Fibroblast of gingiva (primary cell): Measurements from ENCODE around the gene CLNK.

ENCODE experiments used
- DNase-seq: peaks from one replicate; pipeline ENCODE4 v3.0.0-alpha.2; 2011; ENCODE audit warnings: low read depth

Gene CLNK, protein sequence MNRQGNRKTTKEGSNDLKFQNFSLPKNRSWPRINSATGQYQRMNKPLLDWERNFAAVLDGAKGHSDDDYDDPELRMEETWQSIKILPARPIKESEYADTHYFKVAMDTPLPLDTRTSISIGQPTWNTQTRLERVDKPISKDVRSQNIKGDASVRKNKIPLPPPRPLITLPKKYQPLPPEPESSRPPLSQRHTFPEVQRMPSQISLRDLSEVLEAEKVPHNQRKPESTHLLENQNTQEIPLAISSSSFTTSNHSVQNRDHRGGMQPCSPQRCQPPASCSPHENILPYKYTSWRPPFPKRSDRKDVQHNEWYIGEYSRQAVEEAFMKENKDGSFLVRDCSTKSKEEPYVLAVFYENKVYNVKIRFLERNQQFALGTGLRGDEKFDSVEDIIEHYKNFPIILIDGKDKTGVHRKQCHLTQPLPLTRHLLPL

DNA sequence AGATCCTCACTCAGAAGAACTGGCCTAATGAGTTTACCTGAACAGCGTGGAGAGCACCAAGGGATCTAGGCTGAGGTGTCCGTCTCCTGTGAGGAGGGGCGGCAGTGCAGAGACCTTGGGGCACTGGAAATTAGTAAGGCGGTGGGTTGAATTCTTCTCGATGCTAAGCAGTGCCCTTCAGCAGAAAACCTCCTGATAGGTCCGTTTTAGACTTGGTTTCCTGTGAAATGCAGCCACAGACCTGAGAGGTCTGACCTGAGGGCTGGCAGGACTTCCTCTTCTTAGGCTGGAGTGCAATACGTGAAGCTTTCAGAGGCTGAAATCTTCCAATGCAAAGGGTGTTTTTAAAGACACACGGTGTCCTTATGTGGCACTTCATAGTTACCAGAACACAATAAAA lies at the start of gene CLNK:
Gene CLNK (minus strand): TSS at position 138 of the 400 bp plus-strand sequence. CDS start 16,899 bp downstream, outside the sequence.
- DNase-seq = no peak

DNA sequence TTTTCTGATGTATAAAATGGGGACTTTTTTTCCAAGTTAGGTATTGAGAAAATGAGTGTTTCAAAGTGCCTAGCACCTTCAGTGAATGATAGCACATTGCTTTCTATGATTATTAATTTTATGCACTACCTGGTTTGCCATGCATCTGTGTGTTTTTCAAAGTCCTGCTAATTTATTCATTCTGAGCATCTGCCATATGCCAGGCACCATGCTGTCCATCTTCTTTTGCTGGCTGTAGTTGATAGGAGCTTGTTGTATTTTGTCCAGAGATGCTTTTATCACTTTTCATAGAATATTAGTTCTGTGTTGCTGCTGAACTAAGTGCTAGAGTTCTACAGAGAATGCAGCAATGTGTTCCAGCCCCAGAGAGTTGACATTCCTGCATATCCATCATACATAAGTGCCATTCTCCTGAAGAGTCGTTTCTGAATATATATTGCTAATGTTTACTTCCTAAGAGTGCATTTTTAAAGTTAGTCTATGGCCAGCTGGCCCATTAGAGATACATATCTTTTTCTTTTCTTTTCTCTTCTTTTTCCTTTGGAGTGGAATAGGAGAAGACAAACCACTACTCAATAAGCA lies 49.0 kb upstream of the CLNK start:
- no peak for DNase-seq

DNA sequence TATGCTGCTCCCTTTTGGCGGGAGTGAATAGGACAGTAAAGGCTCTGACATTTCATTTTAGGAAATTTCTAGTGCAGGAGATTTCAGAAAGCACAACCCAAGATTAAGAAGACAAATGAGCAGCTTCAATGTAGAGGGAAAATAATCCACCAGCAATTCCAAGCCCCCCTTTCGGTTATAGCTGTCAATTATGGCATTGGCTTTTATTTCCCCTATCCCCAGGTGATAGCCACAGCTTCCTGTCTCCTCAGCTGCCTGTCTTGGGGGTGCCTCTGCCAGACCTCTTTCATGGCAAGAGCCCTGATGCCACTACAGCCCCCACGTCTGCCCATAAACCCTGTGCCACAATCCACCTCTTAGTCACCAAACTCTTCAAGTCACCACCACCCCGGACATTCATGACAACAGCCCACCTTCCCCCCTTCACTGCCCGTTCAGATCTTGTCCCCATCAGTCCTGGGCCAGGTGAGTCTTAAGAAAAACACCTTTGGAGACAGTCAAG lies 48.4 kb upstream of the CLNK start:
- no peak for DNase-seq

DNA sequence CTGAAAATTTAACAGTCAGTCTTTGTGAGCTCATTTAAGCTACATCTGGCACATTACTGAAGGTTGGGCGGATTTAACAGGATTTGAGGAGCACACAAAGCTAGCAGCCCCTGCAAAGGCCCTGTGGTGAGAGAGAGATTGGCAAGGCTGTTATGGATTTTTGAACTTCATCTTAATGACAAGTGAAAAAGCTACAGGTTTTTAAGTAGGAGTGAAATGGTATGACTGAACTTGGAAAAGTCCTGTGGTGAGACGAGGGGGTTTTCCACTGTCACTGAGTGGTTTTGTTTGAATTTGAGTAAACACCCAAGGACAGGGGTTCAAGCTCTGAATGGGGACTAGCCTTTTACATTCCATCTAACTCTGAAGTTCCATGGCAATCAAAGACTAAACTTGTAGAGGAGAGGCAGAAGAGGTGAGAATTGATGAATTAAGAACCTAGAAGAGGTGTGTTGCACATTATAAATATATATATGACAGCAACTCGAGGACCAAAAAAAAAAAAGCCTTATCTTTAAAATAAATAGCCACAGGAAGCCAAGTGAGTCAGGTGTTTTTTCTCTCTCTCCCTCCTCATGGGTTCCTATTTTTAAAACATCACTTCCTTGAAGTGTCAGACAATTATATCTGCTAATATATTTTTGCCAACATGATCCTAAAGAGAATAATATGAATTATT lies 47.8 kb upstream of the CLNK start:
- DNase-seq = no peak

DNA sequence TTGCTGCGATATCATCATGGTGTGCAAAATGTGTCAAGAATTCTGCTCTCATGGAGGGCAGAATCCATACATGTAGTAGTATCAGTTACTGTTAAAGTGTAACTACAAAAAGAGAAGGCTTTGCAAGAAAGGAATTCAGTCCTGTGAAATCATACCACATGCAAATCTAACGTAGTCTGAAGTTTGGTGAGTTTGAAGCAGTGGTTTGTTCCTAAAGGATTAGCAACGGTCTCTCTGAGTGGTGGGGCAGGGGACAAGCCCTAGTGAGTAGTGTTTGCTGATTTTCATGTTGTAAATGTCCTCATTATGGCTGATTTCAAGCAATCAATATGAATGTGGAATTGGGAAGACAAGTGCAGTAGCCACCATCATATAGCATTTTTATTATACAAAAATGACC lies 47.1 kb upstream of the CLNK start:
- no peak for DNase-seq

DNA sequence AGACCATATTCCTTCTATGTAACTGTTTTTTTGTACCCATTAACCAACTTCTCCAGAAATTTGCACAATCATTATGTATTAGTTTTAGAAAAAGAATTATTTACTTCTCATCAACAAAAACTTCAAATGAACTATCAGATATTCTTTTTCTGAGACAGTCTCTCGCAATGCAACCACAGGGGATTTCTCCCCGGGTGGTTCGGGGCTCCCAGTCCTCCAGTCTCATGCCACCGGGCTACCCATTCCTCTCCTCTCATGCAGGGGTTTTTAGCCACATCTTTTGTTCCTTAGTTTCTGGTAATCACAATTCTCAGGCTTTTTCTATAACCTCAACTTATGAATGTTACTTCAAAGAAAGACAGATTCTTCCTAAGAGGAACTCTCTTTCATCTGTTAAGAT lies 46.6 kb upstream of the CLNK start:
- DNase-seq = no peak

DNA sequence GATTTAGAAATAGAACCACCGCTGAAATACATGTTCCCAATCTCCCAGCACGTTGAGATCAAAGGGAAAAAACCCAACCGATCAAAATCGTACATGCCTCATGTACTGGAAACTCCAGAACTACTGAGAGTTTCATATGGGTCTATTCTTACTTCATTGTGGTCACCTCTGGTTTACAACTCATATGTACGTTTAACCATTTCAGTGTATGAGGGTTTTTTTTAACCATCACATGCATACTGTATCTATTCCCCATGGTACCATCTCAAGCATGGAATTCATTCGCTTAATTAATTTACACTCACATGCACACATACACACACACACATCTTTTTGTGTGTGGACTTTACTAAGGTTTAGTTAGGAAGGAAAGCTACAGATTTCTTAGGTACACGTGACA lies 46.0 kb upstream of the CLNK start:
- no peak for DNase-seq

DNA sequence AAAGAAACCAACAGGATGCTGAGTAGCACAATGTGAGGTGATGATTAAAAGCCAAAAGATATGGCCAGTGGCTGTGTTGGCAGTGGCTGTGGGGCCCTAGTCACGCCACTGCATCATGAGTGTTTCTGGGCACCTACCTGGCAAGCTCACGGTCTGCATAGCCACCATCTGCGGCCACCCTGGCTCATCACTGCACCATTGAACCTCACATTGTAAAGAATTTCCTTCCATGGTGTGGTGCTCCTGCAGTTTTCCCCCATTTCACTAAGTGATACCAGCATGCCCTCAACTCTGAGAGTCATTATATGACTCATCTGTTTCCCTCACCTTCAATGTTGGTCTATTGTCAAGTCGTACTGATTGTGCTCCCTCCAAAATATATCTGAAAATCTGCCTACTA lies 45.5 kb upstream of the CLNK start:
- DNase-seq = no peak

DNA sequence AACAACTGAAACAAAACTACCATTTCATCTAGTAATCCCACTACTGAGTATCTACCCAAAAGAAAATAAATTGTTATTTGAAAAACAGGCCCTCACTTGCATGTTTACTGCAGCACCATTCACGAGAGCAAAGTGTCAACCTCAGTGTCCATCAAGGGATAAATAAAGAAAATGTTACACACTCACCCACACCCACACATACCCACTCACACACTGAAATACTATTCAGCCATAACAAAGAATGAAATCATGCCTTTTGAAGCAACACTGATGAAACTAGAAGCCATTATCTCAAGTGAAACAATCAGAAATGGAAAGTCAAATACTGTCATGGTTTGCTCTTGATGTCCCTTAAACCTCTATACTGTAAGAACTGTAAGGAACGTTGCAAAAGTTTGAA lies 44.8 kb upstream of the CLNK start:
- DNase-seq = no peak

DNA sequence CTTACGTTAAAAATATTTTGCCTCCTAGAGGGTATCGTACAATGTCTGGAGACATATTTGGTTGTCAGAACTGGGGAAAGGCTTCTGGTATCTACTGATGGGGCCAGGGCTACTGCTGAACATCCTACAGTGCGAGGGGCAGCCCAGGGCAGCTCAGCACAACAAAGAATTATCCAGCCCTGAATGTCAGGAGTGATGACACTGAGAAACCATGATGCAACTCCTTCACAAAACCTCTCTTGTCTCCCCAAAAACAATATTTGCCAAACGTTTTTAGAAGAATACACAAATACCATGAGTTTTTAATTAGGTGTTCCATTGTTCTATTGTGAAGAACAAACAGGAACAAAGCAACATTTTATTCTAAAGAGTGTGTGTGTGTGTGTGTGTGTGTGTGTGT lies 43.4 kb upstream of the CLNK start:
- no peak for DNase-seq

DNA sequence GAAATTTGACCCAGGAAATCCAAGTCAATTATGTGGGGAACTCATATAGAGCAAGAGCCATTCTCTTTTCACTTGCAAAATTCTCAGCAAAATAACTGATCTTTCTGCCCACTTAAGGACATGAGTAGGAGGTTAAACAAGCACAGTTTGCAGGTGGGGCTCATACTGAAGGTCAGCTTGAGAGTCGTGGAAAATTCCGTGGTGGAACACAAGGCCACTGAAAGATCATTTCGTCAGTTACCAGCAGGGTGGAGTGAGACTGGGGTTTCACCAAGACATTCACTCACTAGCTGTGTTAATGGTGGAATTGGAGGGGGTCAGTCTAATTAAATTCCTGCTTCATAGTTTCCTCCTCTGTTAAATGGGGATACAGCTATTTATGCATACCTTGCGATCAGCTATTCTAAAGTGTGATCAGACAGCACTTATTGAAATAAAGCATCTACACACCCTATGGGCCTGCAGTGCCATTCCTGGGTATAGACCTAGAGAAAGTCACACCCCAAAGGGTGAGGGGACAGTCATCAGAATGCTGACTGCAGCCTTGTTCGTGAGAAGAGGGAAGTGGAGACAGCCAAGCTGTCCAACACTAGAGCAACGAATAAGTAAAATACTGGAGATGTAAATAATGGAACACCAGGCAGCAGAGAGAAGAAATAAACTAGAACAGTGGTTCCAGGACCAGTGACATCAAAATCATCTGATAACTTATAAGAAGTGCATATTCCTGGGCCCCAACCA lies 42.7 kb upstream of the CLNK start:
- DNase-seq = no peak

DNA sequence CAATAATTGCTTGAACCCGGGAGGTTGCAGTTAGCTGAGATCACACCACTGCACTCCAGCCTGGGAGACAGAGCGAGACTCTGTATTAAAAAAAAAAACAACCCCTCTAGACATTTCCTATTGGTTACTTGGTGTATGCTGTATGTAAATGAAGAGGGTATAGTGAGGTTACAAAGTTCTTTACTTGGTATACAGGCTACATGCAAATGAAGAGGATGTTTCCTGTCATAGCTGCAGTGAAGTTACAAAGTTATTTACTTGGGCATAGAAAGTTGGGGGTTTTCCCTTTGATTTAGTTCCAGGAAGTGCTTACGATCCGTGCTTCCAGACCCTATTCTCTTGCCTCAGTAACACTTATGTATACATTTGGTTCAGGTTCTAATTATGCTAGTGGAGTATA lies 38.4 kb upstream of the CLNK start:
- DNase-seq = no peak

DNA sequence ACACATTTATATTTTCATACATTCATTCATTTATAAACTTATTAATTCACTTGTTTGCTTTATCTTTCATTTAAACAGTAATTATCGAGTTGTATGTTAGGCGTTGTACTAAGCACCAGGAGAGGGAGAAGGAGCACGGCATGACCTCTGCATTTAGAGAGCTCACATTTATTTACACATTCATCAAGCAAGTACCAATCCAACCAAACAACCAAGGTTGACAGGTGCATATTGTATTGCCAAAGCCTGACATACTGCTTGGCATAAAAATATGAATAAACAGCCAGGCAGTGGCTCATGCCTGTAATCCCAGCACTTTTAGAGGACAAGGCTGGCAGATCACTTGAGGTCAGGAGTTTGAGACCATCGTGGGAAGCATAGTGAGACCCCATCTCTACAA lies 37.0 kb upstream of the CLNK start:
- no peak for DNase-seq

DNA sequence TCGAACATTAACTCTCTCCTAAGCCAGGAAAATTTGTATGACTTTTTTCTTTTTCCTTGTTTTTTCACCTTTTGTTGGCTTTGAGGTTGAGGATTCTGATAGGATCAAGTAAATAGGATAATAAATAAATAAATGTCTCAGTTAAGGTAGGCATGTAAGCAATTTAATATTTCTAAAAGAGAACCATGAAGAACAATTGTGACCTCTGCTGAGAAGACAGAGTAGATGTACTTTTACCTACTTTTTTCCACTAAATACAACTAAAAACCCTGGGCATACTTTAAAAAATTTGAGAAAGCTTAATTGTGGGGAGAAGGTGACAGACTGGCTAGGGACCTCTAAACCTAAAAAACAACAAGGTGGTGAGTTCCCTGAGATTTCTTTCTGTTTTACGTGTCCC lies 31.6 kb upstream of the CLNK start:
- DNase-seq = no peak

DNA sequence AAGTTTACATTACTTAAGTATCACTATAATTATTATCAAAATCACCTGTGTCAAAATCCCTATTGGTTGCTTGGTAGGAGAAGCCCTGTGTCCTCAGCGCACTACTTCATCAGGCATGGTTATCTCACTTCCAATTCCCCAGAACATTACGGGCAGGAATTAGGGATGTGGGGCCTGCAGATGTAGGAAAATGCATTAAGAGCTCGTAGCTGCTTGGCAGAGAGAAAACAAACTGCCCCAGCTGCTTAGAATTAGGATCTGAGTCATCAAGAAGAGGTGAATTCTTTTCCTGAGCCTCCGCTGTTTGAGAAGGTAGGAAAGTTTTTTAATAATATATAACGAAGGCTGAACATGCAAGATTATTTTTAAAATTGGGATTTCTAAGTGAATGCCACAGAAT lies 31.1 kb upstream of the CLNK start:
- DNase-seq = no peak

DNA sequence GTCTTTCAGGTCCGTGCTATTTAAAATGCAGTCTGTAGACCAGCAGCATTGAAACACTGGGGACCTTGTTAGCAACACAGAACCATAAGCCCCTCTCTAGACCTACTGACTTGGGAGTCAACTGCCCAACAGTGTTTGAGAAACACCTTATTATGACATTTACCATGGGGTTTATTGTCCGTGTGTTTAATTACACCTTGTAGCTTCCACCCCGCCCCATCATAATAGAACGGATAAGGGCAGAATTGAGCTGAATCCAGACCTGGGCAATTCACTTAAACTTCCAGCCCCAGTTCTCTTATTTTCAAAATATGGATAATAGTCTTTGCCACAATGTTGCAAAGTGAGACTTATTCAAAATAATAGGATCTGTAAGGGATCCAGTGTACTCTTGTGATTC lies 30.6 kb upstream of the CLNK start:
- DNase-seq = no peak

DNA sequence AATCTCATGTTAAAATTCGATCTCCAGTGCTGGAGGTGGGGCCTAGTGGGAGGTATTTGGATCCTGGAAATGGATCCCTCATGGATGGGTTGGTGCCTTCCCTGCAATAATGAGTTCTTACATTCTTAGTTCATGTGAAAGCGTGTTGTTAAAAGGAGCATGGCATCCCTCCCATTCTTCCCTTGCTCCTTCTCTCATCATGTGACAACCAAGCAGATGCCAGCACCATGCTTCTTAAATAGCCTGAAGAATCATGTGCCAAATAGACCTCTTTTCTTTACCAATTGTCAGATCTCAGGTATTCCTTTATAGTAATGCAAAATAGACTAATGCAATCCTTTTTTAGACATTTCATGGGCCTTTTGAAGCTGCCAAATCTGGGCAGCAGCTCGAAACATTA lies 29.0 kb upstream of the CLNK start:
- no peak for DNase-seq

DNA sequence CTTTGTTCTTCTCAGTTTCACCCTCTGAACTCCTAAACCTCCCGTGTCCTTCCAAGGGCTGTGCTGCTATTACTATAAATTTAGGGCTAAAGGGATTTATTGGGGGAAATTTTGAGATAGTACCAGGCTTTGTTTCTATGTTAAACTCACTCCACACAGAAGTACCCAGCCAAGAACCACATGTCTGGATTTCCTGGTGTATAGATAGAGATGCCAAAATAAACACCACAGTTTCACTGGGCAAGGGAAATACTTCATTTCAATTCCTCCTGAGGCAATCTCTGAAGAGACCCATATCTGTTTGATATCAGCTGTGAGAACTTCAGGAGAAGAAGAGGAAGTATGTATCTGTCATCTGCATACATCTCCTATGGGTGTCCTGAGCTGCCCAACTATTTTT lies 21.7 kb upstream of the CLNK start:
- no peak for DNase-seq

DNA sequence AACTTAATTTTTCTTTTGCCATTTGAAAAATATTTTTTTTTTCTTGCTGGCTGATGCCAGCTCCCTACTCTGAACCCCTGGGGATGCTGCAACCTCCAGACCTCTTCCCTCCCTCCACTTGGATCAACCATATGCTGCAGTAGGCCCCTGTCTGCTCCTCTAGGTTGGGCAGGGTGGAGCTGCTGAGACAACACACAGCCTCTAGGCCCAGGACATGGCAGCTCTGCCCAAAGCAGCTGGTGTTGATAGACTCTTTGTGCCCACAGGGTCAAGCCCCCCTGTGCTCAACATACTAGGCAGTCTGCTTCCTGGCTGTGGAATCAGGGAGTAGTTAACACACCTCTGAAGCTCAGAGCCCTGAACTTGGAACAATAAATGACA lies 19.9 kb upstream of the CLNK start:
- DNase-seq = no peak

DNA sequence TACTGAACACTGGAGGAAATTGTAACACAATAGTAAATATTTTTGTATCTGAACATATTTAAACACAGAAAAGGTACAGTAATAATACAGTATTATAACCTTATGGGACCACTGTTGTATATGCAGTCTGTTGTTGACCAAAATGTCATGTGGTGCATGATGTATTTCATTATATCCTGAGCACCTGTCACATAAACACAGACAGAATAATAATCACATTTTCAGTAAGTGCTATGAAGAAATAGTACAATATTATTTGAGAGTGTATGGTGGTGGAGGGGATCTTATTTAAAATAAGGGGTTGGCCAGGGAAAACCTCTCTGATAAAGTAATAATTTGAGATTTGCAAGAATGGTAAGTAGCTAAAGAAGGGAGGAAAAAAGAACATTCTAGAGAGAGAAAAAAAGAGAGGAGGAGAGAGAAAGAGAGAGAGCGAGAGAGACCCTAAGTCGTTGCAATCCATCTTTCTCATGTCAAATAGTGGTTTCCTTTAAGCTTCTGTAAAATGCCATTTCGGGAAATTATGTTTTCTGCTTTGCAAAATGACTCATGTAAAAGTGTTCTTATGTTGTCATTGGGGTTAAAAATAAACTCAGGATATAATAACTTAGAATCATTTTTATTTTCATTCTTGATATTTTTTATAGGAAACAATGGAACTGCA lies 19.3 kb upstream of the CLNK start:
- no peak for DNase-seq

DNA sequence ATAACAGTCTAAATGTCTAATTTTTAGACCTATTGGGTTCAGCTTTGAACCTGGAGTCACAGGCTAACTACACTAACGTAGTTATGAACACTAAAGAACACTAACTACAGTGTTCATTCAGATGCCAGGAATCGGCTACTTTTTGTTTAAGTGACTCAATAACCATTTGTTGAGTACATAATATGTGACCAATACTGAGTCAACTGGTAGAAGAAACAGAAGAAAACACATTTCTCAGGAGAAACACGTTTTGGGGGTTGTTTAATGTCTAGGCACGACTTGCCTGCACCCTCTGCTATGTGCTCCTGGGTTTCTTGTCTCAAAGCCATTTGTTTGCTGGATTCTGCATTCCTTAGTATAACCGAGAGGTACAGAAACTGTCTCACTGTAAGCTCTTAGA lies 18.6 kb upstream of the CLNK start:
- no peak for DNase-seq
